Activated T-helper 1 cell treated with anti-CD3 and anti-CD28 coated beads, Interleukin-2, amount 50 U/mL, for 16 hours (primary cell): ENCODE results near the gene CDX2.

Source experiments
- DNase-seq, 2 donors: peaks; one replicate each; pipeline ENCODE4 v3.0.0-alpha.2; 2020; ENCODE audit warnings: low read depth in 1 of 2, low spot score in 1 of 2

The CDX2 gene

DNA sequence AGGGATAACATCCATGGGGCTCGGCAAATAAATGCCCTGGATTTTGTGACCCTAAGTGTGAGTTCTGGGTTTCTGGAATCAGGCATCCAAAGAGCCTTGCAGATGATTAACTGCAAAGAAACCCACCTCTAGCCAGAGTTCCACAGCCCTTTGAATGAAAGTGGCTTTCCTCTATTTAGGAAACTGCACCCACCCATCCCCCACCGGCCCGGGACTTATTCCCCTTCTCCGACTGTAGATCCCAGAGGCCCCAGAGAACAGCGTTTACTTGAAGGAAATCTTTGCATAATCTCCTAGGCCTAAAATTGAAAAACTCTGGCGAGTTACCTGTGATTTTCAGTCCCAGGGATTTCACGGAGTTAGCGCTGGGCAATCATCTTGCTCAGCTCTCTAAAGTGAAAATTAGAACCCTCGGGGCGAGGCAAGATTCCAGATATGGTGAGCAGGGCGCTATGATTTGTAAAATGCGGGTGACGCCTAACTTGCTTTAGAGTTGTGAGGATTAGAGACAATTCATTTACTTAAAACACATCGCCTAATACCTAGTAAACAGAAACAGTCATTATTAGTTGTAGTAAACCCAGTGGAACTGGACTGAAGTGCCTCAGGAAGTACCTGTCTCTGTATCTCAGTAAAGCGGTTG is 10.0 kb upstream of the CDX2 start:
- DNase-seq, result no peak

DNA sequence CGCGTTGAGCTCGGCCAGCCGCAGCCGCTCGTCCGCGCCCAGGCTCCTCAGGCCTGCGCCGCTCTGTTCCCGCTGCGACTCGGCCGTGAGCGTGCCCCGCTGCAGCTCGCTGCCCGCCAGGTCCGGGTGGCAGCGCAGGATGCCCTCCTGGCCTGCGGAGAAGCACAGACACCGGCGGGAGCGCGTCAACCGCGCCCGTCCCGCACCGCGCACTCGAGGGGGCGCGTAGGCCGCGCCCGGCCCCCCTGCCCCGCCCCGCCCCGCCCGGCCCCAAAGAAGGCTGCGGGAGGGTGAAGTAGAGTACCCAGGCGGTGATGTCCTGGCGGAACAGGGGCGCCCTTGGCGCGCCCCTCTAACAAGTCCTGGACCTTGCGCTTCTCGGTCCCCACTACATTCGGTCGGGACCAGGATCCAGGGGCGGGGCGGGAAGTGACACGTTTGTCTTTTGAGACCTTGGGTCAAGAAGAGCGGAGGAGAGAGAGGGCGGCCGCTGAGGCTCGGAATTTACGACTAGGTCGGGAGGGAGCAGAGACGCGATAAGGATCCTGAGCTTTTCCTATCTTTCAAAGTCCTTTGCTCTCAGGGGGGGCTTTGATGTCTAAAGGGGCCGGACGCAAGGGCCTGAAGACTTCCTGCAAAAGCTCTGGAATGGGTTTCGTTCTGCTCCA is 9.3 kb upstream of the CDX2 start:
- no peak for DNase-seq

DNA sequence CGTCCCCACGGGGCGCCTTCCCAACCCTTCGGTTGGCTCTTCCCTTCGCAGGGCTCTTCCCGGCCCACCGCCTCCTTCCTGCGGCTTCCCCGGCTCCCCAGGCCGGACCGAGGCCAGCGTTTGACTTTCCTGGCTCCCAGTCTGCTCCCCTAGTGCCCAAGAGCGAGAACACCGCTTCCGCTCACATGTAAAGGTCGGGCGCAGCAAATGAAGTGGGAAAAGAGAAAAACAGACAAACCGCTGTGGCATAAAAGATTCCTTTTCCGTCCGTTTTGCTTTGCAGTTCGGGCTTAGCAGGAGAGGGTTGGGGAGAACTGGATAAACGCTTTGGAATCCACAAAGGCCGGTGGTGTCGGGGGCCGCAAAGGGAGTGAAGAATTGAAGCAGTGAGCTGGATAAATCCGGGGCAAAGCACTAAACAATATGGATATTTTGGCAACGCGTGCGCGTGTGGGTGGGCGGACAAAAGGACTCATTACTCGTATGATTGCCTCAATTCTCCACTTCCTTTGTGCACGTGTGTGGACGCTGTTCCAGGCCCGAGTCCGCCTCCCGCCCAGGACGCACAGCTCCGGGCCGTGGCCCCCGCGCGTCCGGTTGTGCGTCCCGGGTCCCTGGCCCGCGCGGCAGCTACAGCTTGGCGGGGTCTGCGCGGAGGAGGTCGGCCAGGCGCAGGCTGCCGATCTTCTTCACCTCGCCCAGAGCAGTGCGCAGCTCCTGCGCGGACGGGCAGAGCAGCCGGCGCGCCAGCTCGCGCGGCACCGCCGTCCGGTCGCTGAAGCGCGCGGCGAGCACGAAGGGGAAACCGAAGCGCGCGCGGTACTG is 8.6 kb upstream of the CDX2 start:
- no peak for DNase-seq

DNA sequence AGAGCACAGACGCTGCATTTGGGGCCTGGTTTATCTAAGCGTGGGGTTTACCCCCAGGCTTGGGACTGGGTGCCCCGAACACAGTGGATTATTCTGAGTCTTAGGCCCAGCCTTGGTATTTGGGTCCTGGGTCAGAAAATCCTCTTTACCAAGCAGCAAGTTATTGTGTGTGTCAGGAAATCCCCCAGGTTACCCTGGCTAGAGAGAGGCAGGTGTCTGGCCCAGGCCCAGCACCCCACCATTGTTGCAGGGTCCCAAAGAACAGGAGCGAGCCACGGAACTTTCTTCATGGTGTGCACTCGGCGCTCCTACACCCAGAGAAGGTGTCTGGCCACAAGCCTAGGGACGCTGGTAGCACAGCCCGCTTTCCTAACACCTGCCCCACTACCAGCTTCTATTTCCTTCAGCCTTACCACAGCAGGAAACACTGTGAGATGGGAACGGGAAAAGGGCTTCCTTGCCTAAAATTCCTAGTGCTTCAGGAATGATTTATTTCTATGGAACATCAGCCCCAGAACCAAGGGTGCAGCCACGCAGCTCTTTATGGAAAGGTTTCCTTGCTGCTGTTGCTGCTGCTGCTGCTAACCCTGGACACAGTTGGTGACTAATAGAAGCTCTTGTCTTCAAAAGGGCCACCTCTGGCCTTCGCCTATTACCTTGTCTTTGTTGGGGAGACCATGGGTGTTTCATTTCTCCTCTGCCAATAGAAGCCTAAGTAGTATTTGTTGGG is 7.4 kb upstream of the CDX2 start:
- DNase-seq, result no peak

DNA sequence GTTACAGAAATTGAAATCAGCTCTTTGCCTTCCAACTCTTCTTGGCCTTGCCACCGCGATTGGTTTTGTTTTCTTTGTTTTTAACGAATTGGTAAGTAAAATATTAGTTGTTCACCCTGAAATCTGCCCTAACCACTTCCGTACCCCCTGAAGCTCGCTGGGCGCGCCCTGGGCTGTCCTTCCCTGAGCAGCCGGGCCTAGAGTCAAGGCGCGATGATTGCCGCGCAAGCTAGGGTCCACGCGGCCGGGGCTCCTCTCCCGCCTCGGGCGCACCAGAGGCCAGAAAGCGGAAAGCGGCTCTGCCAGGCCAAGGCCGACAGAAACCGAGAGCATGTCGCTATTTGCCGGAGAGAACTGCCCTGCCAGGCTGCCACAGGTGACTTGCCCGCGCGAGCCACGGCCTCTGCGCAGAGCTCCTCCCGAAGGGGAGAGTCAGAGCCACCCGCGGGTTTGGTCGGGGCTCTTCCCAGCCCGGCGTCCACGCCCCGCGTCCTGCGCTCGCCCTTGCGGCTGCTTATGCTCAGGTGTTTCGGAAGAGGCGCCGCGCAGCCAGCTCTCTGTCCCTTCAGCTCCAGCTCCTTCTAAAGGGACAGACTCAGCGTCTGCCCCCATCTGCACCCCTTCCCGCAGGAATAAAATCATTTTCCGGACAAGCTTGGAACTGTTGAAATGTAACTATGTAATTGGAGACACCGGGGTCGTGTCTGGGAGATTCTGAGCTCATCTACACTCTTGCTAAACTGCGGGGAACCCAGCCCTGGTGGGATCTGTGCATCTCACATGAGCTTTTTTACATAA is 6.6 kb upstream of the CDX2 start:
- no peak for DNase-seq

DNA sequence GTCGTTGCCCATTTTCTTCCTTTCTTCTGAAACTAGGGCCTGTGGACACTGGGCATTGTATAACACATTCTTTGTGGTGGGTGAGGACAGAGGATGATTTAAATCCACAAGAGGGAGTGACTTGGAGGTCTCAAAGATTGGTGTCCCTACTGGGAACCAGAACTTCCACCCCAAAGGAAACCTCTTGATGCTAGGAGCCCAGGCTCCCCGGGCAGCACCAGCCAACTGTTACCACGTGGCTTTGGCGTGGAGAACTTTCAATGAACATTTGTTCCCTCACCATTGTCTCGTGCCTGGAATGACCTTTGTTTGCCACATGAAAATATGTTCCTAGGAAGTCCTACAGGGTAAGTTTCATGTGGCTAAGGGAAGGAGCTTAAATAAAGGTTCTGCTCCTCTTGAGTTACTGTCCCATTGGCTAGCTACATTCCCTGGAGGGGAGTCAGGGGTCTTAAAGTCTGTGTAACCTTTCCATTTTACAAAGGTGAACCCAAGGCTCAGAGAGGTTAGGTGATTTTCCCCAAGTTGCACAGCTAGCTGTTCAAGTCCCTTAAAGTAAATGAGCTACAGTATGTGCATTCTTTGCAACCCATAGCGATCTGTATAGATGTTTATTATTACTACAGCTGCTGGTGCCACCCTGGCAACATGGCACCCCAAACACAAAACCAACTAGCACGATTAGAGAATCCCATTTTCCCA is 5.0 kb upstream of the CDX2 start:
- DNase-seq, result no peak

DNA sequence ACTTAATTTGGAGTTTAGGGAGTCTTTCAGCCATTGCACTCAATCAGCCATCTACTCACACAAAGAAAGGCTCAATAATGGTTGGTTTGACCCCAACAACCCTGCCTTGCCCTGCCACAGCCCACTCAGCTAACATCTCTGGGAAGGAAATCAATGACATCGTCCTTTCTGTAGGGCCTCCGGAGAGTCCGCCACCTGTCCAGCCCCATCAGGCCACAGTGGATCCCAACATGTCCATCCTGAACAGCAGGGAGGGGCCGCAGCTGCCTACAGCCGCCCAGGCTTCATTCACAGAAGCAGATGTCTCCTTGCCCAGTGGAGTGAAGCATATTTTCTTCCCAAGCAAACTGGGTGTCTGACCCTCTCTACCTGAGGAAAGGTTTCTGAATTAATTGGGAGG is 4.2 kb upstream of the CDX2 start:
- DNase-seq, result no peak

DNA sequence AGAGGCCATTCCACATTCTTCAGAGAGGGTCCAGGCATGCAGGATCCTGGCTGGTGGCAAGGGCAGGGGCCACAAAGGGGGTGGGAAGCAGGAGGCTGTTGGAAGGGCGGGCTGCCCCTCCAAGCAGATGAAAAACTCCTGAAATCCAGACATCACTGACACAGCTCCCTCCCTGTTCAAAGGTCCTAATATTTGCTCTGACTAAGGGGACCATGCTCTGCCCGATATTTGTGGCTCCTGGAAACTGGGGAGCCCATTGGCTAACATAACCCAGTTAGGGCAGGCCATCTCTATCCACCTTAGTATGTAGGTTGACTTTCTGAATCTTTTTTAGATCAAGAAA is 3.3 kb upstream of the CDX2 start:
- DNase-seq, result no peak

DNA sequence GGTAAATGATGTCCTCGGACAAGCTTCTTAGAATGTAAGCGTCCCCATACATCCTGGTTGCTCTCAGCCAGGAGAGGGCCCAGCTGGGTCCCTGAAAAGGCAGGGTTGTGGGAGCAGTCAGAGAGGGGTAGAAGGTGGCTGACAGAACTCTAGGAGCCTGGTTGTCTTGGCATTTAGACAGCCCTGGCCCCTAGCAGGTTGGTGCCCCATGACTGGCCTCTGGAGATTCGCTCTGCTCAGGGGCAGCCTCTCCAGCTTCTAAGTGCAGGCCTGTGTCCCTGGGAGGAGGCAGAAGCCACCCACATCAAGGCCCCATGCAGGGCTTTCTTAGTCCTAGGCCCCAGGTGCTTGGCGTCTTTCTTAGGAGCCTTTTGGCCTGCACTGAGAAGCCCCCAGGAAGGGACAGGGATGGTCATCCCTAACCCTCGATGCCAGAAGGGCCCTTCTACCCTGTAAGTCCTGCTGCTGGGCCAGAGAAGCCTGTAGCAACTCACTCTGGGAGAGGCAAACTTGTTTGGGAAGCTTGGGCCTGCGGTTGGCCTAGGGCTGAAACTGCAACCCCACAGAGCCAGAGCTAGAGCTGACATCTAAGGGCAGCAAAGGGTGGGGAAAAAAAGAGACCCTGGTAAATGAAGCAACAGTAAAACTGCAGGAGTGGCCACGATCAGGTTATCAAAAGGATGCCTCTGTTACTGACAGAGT is 2.8 kb upstream of the CDX2 start:
- DNase-seq, result no peak

DNA sequence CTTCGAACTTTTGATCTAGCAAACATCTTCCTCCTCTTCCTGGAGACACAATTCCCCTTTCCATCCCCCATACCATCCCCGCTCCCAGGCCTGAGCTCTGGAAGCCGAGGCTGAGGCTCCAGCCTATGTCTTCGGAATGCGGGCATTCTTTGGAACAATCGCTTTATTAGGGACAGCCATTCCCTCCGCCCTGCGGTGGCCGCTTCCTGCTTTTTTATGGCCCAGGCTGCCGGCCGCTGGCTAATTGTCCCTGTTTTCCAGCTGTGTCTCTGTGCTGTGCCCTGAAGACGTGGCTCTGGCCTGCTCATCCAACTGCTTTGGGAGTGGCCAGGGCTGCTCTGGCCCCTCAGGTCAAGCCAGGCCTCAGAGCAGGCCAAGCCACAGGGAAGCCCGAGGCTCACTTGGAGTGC is 2.1 kb upstream of the CDX2 start:
- no peak for DNase-seq

DNA sequence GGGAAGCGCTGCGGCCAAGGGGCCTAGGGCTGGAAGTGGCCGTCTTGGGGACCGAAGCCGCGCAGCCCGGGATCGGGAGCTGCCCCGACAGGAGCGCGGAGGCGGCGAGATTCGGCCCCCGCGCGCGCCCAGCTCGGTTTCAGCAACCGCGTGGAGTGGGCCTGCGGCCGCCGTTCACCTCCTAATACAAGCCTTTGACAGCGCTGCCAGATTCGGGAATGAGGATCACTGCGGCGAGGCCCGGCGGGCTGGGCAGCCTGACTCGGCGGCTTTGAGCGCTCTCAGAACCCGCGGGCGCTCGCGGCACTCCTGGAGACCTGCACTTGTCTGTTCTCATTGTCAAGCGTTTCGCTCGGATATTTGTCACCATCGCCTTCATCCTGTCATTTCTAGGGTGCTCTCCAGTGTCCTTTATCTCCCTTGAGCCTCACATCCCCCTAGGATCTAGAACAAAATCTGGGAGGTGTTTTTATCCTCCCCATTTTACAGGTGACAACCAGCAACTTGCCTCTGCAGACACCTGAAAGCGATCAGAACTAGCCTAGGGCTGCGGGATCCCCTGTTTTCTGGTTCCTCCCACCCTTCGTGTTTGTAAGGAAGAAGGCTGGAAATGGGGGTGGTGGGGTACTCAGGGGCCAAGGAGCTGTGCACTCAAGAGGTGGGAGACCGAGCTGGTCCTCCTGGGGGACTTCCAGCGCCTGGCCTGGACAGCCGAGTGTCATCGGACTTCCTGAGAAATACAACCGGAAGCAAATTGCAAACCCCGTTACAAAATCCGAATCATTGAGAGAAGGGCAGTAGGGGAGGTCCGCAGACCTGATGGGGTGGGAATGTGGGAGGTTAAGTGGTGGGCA is 1.5 kb upstream of the CDX2 start:
- no peak for DNase-seq

DNA sequence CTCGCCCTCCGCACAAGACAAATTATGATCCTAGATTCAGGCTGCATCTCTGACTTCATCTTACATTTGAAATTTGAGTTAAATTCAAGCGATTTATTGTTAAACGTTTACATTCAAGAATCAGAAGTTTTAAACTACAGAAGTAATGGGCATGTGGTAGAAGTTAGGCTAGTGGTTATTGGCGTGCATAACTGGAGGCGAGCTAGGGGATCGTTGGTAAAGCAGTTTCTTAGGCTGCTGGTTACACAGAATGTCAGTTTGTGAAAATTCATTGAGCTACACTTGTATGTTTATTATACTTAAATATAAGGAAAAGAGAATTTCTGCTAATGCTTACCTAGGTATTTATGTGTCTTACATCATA is 733 bp upstream of the CDX2 start:
- no peak for DNase-seq

DNA sequence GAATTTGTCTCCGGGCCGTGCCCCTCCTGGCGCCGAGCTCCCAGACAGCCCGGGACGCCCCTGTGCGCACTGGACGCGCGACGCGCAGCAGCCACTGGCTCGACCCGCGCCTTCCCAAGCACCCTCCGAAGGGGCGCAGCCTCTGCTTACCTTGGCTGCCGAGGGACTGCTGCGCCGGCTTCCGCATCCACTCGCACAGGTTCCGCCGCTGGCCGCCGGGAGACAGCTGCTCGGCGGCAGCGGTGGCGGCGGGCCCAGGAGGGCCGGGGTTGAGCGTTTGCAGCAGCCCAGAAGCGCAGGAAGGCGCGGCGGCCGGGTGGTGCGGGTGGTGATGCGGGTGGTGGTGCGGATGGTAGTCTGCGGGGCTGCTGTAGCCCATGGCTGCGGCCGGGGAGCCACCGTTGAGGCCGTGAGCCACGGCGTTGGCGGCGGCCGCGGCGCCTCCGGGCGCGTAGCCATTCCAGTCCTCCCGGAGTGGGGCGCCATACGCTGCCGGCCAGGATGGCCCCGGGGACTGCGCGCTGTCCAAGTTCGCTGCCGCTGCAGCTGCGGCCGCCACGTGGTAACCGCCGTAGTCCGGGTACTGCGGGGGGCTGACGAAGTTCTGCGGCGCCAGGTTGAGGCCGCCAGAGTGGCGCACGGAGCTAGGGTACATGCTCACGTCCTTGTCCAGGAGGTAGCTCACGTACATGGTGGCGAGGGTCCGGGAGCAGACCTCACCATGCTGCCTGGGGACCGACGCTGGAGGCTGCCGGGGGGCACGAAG is 616 bp downstream of the CDX2 start:
- no peak for DNase-seq

DNA sequence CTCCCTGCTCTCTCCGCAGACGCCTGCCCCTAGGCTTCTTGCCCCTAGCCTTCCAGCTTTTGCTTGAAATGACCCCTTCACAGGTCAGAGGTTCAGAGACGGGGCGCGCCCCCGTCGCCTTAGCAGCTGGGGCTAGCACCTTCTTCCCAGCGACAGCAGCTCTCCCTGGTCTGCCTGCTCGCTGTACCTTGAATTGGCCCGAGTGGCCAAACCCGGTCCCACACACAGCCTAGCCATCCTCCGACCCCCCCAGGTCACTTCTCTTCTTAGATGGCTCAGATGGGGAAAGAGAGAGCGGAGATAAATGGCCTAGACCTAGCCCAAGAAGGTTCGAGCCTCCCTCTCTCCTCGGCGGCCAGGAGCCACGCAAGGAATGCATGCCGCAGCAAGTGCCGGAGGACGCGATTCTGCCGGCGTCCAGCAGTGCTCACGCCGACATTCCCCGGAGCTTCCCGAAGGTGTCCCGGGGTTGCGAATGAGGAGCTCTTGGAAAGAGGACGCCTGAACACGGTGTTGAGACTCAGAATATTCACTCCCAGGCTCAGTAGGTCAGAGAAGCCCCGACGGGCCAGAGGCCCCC is 1.3 kb downstream of the CDX2 start:
- no peak for DNase-seq

DNA sequence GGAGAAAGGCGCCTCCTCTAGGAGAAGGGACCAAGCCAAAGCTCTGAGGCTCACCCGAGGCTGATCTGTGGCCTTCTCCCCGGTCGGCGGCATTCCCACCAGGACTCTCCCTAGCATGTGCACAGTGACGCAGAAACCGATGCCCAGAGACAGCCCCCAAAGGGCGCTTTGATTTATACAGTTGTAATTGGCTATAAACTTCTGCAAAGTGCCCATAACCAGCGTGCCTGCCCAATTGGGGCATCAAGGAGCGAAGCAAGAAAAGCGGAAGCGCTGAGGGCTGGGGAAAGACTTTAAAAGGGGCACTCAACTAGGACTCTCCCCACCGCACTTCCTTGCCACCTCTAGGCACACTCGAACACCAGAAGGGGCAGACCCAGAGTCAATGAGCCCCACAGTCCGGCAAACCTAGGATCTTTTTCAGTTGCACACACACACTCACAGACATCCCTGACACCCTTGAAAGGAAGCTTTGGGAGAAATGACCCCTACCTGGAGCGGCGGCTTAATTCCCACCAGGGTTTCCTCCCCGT is 1.8 kb downstream of the CDX2 start:
- no peak for DNase-seq

DNA sequence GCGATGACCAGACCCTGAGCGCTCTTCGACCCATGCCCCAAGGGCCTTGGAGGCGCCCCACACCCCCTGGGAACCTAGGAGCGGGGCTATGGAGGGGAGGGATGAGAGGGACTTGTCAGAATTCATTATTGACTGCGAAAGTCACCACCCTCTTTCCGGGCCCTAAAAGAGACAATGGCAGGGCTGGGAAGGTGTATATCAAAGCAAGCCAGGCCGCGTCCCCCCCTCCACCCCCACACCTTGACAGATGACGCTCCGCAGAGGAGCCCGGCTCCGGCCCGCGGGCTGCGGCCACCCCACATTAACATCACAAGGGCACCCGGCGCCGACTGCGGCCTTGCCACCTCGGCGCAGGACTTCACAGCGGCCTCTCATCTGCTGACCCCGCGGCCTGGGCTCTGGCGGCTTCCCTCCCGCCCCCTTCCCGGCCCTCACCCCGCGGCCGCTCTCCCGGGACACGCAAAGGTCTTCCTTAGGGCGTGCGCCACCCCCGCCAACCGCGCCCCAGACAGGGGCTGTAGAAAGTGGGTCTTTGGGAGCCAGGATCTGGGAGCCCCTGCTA is 2.4 kb downstream of the CDX2 start:
- DNase-seq, result no peak
